Measurements from ENCODE around the gene ZNF699. TPM values are rescaled to one million over a fixed set of nuclear protein-coding genes. Genes with fewer than 3 reads are reported as not detected.

Gene ZNF699
- total and polyA plus RNA-seq, 10 of the 15 experiments (the other 5 are each of a cell fraction or from before 2014, with no cell fraction given) = 0.04 to 2.9 (median 1.7) TPM

- TF ChIP-seq ETV6 (conservative IDR thresholded peaks at IDR 0.05 in 1 of 2, IDR thresholded peaks at IDR 0.05 in 1 of 2; ENCODE audit: borderline replicate concordance in 1 of 2, low read depth in 1 of 2) (no peak), RAD21 (IDR thresholded peaks at IDR 0.05; ENCODE audit: insufficient read depth, low read depth, low read length) (no peak), USF1 (IDR thresholded peaks at IDR 0.05; ENCODE audit: borderline replicate concordance, extremely low read length, insufficient read depth, low read depth, low read length) (no peak), RFX5 (IDR thresholded peaks at IDR 0.05; ENCODE audit: low read depth, low read length) (no peak)
Measured at GRCh38 chr19:9251236-9251635, 58.4 kb downstream of the ZNF699 start (continued).

GRCh38 chr19:9250630-9251029 lies 59.0 kb downstream of the ZNF699 start, which contains the start of gene OR7E24:
Gene OR7E24 (plus strand): TSS chr19:9250930. CDS start chr19:9251044, 114 bp downstream.
- H3K27ac ChIP-seq (ENCODE audit: control insufficient read depth, insufficient read depth) = no peak within 1 kb of the TSS
- no peaks in the 10 kb centered on the region for H4K20me1 ChIP-seq (ENCODE audit: control insufficient read depth, insufficient read depth)
- no peaks in the 10 kb centered on the region for H3K79me2 ChIP-seq (ENCODE audit: control insufficient read depth, insufficient read depth, low read length)
- H3K4me3 ChIP-seq = no peak within 1 kb of the TSS
- ChIA-PET POLR2A (no interaction called here), CTCF (no interaction called here), SMC1A (ENCODE audit: uncharacterized antibody, unreplicated experiment) (no interaction called here), RAD21 (ENCODE audit: unreplicated experiment) (no interaction called here)
- H3K9ac ChIP-seq (ENCODE audit: control insufficient read depth, insufficient read depth, low read length) = no peak within 1 kb of the TSS
- no TSS peak for BruUV-seq (replicated peaks)
- in situ Hi-C loops (cut with MboI) (no loop called here), intact Hi-C loops (cut with micrococcal nuclease; ENCODE audit: unreplicated experiment) (no loop called here)
- DNase-seq (ENCODE audit: low read depth, low spot score) (no peak), FAIRE-seq (no peak), ATAC-seq (no peak)
- no peaks in the 10 kb centered on the region for H3K27me3 ChIP-seq (replicated peaks in 1 of 2; ENCODE audit: control insufficient read depth in 2 of 2, insufficient read depth in 2 of 2, low read length in 1 of 2)
- 4% methylated on average over 1 of the region's 1 CpG for WGBS (ENCODE audit: insufficient coverage, insufficient replicate concordance, low lambda C conversion rate, missing lambda C conversion rate)
- no peak for TF ChIP-seq ATF2 (IDR thresholded peaks at IDR 0.05; ENCODE audit: low read length)
- no peak for TF ChIP-seq NFIC (IDR thresholded peaks at IDR 0.05; ENCODE audit: low read depth, low read length)
- TF ChIP-seq IRF3 (IDR thresholded peaks at IDR 0.05) = no peak
- TF ChIP-seq TARDBP (IDR thresholded peaks at IDR 0.05; ENCODE audit: borderline replicate concordance) = no peak
- TF ChIP-seq MEF2A (IDR thresholded peaks at IDR 0.05; ENCODE audit: insufficient read depth, low read depth, low read length) = no peak
- TF ChIP-seq ESRRA (IDR thresholded peaks at IDR 0.05; ENCODE audit: low read length) = no peak
- no peak for TF ChIP-seq RAD21 (IDR thresholded peaks at IDR 0.05; ENCODE audit: insufficient read depth, low read depth, low read length)
- no peak for TF ChIP-seq CHD1 (IDR thresholded peaks at IDR 0.05; ENCODE audit: low read depth, low read length)
- TF ChIP-seq KDM1A (IDR thresholded peaks at IDR 0.05; ENCODE audit: borderline replicate concordance) = no peak
- no peaks in the 10 kb centered on the region for H3K4me1 ChIP-seq (ENCODE audit: control insufficient read depth, insufficient read depth, low read length)
- H2AFZ ChIP-seq (ENCODE audit: control insufficient read depth, low read depth, low read length) = no peak within 1 kb of the TSS
- H3K4me2 ChIP-seq (ENCODE audit: control insufficient read depth, insufficient read depth) = no peak within 1 kb of the TSS
- no peaks in the 10 kb centered on the region for H3K9me3 ChIP-seq (replicated peaks; ENCODE audit: control insufficient read depth, insufficient read depth, low read length)
- no peaks in the 10 kb centered on the region for H3K36me3 ChIP-seq (ENCODE audit: control insufficient read depth in 2 of 2, insufficient read depth in 2 of 2, low read length in 1 of 2)
